ENCODE data around the gene TAS2R9.

Gene TAS2R9, protein sequence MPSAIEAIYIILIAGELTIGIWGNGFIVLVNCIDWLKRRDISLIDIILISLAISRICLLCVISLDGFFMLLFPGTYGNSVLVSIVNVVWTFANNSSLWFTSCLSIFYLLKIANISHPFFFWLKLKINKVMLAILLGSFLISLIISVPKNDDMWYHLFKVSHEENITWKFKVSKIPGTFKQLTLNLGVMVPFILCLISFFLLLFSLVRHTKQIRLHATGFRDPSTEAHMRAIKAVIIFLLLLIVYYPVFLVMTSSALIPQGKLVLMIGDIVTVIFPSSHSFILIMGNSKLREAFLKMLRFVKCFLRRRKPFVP

DNA sequence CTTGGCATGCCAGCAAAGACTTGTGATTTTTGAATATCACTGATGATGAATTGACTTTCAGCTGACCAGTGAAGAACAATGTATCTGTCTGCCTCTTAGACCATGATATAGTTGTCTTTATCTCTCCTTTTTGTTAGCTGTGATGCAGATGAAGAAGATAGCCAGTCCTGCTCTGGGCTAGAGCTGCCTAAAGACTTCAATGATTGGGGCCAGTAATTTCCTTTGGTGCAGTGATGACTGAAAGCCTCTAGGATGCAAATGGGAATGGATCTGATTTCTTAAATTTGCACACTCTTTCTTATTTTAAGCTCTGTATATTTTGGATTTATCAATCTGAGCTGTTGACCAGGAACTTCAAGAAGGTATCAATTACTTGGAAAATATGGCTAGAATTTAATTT, at the start of gene TAS2R9:
Gene TAS2R9 (minus strand): TSS at position 101 of the 400 bp plus-strand sequence. CDS start 93 bp downstream, at position 8.
- Mint-ChIP-seq H3K36me3 (no peaks in the 10 kb centered on the region), H3K4me3 (no peak within 1 kb of the TSS), H3K9me3 (no peaks in the 10 kb centered on the region), H3K27me3 (peaks cover 3% of the 10 kb centered on the region), H3K27ac (no peak within 1 kb of the TSS), H3K4me1 (no peaks in the 10 kb centered on the region)
- no peak for ATAC-seq (ENCODE audit: low read depth)
- no peak for DNase-seq (ENCODE audit: low spot score in 2 of 2)

DNA sequence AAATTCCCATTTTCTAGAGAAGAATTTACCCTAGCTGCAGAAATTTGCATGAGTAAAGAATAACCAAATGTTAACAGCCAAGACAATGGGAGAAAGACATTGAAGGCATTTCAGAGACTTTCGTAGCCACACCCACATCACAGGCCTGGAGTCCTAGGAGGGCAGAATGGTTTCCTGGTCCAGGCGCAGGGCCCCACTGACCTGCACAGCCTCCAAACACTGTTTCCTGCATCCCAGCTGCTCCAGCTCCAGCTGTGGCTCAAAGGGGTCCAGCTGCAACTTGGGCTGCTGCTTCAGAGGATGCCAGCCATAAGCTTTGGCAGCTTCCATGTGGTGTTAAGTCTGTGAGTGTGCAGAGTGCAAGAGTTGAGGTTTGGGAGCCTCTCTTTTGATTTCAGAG, 45.8 kb upstream of the TAS2R9 start:
- ATAC-seq (ENCODE audit: low read depth) (no peak), DNase-seq (ENCODE audit: low spot score in 2 of 2) (no peak)
- Mint-ChIP-seq H3K4me3 (no peak overlapping the region), H3K27me3 (no peaks in the 10 kb centered on the region), H3K36me3 (peaks cover 57% of the 10 kb centered on the region), H3K4me1 (no peaks in the 10 kb centered on the region), H3K9me3 (peaks cover 24% of the 10 kb centered on the region), H3K27ac (no peak overlapping the region)

DNA sequence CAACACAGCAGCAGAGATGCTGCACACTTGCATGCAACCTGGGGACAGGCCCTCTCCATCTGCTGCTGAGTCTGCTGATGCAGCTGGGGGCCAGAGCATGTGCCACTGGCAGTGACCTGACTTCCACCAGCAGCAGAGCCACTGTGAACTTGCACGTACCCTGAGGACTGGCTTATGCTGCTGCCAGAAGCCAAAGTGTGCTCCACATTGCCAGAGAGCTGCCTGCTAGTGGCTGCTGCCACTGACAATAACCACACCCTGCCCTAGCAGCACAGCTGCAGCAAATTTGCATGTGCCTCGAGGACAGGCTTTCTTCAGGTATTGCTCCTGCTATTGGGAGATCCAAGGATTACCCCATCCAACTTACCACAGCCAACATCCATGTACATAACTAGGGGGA, 43.8 kb upstream of the TAS2R9 start:
- ATAC-seq (ENCODE audit: low read depth) (no peak), DNase-seq (ENCODE audit: low spot score in 2 of 2) (no peak)
- Mint-ChIP-seq H3K36me3 (peaks cover 48% of the 10 kb centered on the region), H3K27ac (no peak overlapping the region), H3K9me3 (peaks cover 19% of the 10 kb centered on the region), H3K4me1 (no peaks in the 10 kb centered on the region), H3K4me3 (no peak overlapping the region), H3K27me3 (no peaks in the 10 kb centered on the region)

DNA sequence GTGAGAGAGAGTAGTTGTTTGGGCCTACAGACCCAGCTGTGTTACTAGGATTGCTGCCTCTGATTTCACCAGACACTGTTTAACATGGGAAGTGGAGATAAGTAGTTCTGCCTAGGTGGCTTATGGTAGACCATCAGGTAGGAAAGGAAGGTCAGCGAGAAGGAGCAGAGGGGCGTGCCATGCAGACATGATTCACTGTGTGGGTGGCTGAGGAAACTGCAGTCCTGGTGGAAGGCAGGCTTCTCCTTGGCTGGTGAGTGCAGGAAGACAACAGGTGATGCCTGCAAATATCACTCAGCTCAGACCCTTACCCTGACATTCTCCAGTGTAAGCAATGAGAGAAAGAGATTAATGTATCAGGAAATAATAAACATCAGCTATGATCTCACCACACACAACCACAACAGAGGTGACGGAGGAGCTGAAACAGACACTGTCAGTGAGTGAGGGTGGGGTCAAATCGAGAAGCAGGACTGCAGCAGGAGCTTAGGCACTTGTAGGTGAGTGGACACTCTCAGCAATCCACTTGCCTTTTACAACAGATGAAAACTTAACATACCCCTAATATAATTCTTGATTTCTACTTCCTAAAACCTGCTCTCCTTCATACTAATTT, 41.4 kb upstream of the TAS2R9 start:
- DNase-seq (ENCODE audit: low spot score in 2 of 2) (no peak), ATAC-seq (ENCODE audit: low read depth) (no peak)
- Mint-ChIP-seq H3K27ac (no peak overlapping the region), H3K36me3 (peaks cover 46% of the 10 kb centered on the region), H3K4me3 (no peak overlapping the region), H3K27me3 (no peaks in the 10 kb centered on the region), H3K9me3 (peaks cover 5% of the 10 kb centered on the region), H3K4me1 (no peaks in the 10 kb centered on the region)

DNA sequence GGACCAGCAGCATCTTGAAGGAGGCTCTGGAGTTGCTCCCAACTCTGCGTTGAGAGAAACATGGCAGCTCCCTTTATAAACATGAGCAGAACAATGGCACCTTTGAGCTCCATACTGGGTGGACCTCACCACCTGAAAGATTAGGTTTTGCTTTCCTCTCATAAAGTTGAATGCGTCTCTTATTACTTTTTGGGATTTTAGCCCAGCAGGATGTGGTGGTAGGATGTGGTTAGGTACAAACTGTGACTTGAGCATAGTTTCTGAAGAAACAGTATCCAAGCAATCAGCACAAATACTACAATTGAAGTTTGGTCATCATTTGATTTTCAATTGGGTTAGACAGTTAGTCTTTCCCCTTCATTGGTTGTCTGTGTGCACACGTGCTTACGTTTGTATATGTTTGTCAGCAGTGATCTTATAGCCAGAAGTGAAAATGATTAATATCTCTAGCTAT, 39.5 kb upstream of the TAS2R9 start, which contains the start of gene PRR4:
Gene PRR4 (minus strand): TSS at position 51 of the 454 bp plus-strand sequence. CDS start 38 bp downstream, at position 13.
- no peaks in the 10 kb centered on the region for H3K27me3 Mint-ChIP-seq
- H3K4me3 Mint-ChIP-seq, result no peak within 1 kb of the TSS
- H3K27ac Mint-ChIP-seq, result no peak within 1 kb of the TSS
- no peaks in the 10 kb centered on the region for H3K4me1 Mint-ChIP-seq
- DNase-seq (ENCODE audit: low spot score in 2 of 2), result no peak
- no peaks in the 10 kb centered on the region for H3K9me3 Mint-ChIP-seq
- peaks cover 43% of the 10 kb centered on the region for H3K36me3 Mint-ChIP-seq
- ATAC-seq (ENCODE audit: low read depth), result no peak

DNA sequence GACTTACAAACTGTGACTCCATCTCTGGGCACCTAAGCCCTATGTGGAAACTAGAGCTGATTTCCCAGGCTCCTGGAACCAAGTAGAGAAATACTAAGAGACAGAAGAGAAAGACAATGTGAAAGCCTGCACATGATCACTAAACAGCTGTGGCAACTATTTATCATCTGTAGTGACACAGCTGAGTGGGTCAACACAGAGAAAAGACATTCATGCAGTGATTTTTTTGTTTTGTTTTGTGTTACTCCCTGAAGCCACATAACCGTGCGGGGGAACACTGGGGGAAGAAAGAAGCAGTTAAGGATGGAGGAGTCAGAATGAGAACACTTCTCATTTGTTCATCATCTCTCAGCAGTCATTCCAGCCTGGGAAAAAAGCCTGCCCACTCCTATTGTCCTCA, 37.8 kb upstream of the TAS2R9 start:
- Mint-ChIP-seq H3K4me3 (no peak overlapping the region), H3K4me1 (no peaks in the 10 kb centered on the region), H3K27ac (no peak overlapping the region), H3K27me3 (no peaks in the 10 kb centered on the region), H3K9me3 (no peaks in the 10 kb centered on the region), H3K36me3 (peaks cover 43% of the 10 kb centered on the region)
- no peak for DNase-seq (ENCODE audit: low spot score in 2 of 2)
- ATAC-seq (ENCODE audit: low read depth), result no peak

DNA sequence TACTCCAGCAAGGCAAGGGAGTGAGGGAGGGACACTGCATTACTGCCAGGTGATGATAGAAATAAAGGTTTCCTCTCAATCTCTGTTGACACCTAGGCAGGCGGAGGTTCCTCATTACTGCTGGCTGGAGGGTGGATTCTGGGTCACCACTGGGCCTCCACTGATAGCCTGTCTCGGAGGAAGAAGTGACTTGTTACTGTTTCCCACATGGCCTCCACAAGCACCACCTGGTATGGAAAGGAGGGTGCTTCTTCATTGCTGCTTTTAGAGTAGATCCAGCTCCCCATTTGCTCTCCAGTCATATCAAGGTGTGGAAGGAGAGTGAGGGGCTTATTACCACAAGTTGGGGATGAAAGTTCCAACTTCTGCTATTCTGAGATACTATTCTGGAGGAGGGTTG, 32.9 kb upstream of the TAS2R9 start:
- ATAC-seq (ENCODE audit: low read depth), result no peak

DNA sequence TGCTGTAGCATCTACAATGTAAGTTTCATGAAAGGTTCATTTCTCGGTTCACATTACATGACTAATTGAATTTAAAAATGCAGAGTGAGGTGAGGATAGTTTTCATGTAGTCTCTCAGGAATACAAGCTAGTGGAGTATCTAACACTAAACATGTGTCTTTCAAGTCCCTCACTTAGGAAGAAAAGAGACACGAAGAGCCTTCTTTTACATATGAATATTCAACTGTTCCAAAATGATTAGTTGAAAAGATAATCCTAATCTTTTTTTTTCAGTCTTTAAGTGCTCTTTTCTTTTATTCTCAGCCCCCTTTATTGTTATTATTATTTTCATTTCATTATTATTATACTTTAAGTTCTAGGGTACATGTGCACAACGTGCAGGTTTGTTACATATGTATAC, 28.5 kb upstream of the TAS2R9 start:
- H3K36me3 Mint-ChIP-seq, result peaks cover 4% of the 10 kb centered on the region
- no peaks in the 10 kb centered on the region for H3K9me3 Mint-ChIP-seq
- DNase-seq (ENCODE audit: low spot score in 2 of 2) (no peak), ATAC-seq (ENCODE audit: low read depth) (no peak)
- H3K4me3 Mint-ChIP-seq, result no peak overlapping the region
- H3K27me3 Mint-ChIP-seq, result no peaks in the 10 kb centered on the region
- H3K4me1 Mint-ChIP-seq, result no peaks in the 10 kb centered on the region
- H3K27ac Mint-ChIP-seq, result no peak overlapping the region

More for the DNA sequence above, 32.9 kb upstream of the TAS2R9 start:
- Mint-ChIP-seq H3K36me3 (peaks cover 20% of the 10 kb centered on the region), H3K4me1 (no peaks in the 10 kb centered on the region), H3K27ac (no peak overlapping the region), H3K27me3 (no peaks in the 10 kb centered on the region), H3K4me3 (no peak overlapping the region), H3K9me3 (no peaks in the 10 kb centered on the region)
- DNase-seq (ENCODE audit: low spot score in 2 of 2), result no peak

DNA sequence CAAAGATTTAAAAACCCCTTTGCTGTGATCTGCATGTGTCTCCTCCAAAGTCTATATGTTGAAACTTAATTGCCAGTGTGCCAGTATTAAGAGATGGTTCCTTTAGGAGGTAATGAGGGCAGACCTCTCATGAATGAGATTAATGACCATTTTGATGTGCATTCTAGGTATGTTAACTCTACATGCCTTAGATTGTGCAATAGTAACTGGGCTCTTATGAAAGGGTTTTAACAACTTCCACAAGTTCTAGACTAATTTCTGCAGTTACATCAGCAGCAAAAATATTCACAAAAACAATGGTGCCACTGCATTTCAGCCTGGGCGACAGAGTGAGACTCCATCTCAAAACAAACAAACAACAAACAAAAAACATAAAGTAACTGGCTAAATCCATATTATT, 20.0 kb upstream of the TAS2R9 start:
- ATAC-seq (ENCODE audit: low read depth) (no peak), DNase-seq (ENCODE audit: low spot score in 2 of 2) (no peak)
- no peak overlapping the region for H3K27ac Mint-ChIP-seq
- no peaks in the 10 kb centered on the region for H3K36me3 Mint-ChIP-seq
- H3K9me3 Mint-ChIP-seq, result no peaks in the 10 kb centered on the region
- no peaks in the 10 kb centered on the region for H3K4me1 Mint-ChIP-seq
- no peaks in the 10 kb centered on the region for H3K27me3 Mint-ChIP-seq
- H3K4me3 Mint-ChIP-seq, result no peak overlapping the region

DNA sequence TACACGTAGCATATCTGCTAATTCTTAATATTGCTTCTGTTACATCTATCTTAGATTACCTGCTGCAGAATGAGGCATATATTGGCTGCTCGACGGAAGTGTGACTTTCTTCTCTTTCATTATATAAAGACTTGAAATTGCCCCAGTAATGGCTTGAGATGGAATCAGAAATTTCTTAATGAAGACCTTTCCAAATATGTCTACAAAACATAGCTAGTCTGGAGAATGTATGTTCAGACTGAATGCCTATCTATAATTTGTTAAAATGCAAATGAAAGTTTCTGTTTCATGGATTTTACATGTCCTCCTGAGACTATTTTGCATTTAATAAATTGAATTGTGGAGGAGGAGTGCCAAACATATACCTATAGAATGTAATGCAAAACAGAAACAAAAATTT, 16.3 kb upstream of the TAS2R9 start, which contains the start of gene TAS2R10:
Gene TAS2R10 (minus strand): TSS at position 101 of the 400 bp plus-strand sequence. CDS start 89 bp downstream, at position 12.
- H3K36me3 Mint-ChIP-seq, result no peaks in the 10 kb centered on the region
- no peaks in the 10 kb centered on the region for H3K4me1 Mint-ChIP-seq
- H3K4me3 Mint-ChIP-seq, result no peak within 1 kb of the TSS
- H3K27ac Mint-ChIP-seq, result no peak within 1 kb of the TSS
- no peaks in the 10 kb centered on the region for H3K9me3 Mint-ChIP-seq
- ATAC-seq (ENCODE audit: low read depth) (no peak), DNase-seq (ENCODE audit: low spot score in 2 of 2) (no peak)
- no peaks in the 10 kb centered on the region for H3K27me3 Mint-ChIP-seq

DNA sequence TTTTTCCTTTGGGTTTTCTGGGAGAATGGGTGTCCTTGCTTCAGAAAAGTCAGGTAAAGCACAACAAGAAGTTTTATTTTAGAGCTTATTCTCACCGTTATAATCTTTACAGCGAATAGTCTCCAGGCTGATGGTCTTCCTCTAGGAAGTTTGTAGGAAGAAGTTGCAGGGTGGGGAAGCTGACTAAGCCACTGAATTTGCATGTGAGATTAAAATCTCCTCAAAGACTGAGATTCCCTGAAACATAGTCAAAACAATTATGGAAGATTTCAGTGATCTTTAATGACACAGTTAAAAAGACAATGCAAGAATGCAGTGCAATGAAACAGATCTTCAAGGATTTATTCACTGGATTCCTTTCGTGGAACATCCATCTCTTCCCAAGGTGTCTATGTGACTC, 15.0 kb upstream of the TAS2R9 start:
- Mint-ChIP-seq H3K4me1 (no peaks in the 10 kb centered on the region), H3K9me3 (no peaks in the 10 kb centered on the region), H3K27me3 (no peaks in the 10 kb centered on the region), H3K27ac (no peak overlapping the region), H3K4me3 (no peak overlapping the region), H3K36me3 (no peaks in the 10 kb centered on the region)
- DNase-seq (ENCODE audit: low spot score in 2 of 2), result no peak
- no peak for ATAC-seq (ENCODE audit: low read depth)

DNA sequence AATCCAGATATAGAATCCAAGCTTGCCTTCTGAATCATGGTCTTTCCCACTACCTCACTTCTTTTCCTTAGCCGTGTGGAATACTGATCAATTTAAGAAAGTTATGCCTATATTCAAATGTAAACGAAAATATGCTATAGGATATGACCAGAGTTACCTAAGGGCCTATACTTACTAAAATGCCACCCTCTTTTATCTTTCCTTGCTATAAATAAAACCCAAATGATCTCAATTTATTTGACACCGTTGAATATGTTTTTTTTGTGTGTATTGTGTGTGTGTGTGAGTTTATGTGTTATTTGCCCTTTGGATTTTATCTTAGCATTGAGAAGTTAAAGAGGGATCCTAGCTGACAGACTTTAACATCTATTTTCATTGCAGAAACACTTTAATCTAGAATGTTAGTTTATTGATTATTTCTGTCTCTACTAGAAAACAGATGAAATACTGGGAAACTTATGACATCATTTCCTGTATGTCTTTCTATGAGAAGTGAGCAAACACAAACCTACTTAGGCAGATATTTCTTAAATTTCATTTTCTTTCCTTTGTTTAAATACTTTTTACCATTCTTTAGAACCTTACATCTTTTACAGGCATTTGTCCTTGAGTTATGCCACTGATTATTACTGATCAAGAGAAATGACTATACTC, 2.0 kb upstream of the TAS2R9 start:
- peaks cover 3% of the 10 kb centered on the region for H3K27me3 Mint-ChIP-seq

DNA sequence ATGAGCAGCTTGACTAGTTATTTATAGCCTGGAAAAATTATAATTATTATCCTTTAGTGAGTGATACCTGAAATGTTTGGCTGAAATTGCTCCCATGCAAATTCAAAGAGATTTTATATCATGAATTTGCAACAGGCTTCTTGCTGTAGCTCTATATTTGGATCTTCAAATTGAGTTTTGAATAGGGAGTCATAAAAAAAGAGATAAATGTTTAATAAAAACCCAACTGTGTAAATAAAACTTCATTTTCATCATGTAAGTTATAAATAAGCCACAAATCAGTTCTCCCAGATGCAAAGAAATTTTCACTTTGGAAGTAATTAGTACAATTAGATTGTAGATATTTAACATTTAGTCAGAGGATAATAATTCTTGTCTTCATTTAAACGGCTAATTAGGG, 2.8 kb downstream of the TAS2R9 start, which contains the start of gene TAS2R8:
Gene TAS2R8 (minus strand): TSS at position 101 of the 400 bp plus-strand sequence. CDS start 306 bp downstream, outside the sequence.
- ATAC-seq (ENCODE audit: low read depth), result no peak
- H3K27ac Mint-ChIP-seq, result no peak within 1 kb of the TSS
- H3K9me3 Mint-ChIP-seq, result no peaks in the 10 kb centered on the region
- no peaks in the 10 kb centered on the region for H3K4me1 Mint-ChIP-seq
- no peaks in the 10 kb centered on the region for H3K36me3 Mint-ChIP-seq
- peaks cover 3% of the 10 kb centered on the region for H3K27me3 Mint-ChIP-seq
- H3K4me3 Mint-ChIP-seq, result no peak within 1 kb of the TSS
- DNase-seq (ENCODE audit: low spot score in 2 of 2), result no peak

More for the DNA sequence above, 2.0 kb upstream of the TAS2R9 start:
- ATAC-seq (ENCODE audit: low read depth) (no peak), DNase-seq (ENCODE audit: low spot score in 2 of 2) (no peak)
- no peak overlapping the region for H3K4me3 Mint-ChIP-seq
- H3K36me3 Mint-ChIP-seq, result no peaks in the 10 kb centered on the region
- H3K4me1 Mint-ChIP-seq, result no peaks in the 10 kb centered on the region
- no peaks in the 10 kb centered on the region for H3K9me3 Mint-ChIP-seq
- H3K27ac Mint-ChIP-seq, result no peak overlapping the region

DNA sequence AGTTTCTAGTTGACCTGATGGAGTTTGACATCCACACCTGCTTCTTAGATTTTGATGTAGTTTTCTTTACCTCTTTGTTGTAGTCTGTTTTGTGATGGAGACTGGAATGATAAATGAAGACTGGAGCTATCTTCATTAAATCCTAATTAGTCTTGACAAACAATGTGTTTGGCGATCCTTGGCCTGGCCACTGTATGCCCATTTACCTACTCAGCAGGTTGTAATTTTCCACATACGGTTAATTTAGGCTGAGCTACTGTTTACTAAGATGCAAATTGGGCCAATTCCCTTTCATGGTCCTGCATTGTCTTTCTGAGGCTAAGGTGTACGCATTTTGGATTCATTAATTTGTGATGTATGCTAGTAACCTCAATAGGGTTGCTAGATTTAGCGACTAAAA, 7.4 kb downstream of the TAS2R9 start, which contains the start of gene TAS2R7:
Gene TAS2R7 (minus strand): TSS at position 41 of the 400 bp plus-strand sequence. CDS start 57 bp downstream, outside the sequence.
- no peak within 1 kb of the TSS for H3K27ac Mint-ChIP-seq
- no peak for ATAC-seq (ENCODE audit: low read depth)
- no peak within 1 kb of the TSS for H3K4me3 Mint-ChIP-seq
- H3K27me3 Mint-ChIP-seq, result peaks cover 8% of the 10 kb centered on the region
- no peak for DNase-seq (ENCODE audit: low spot score in 2 of 2)
- no peaks in the 10 kb centered on the region for H3K9me3 Mint-ChIP-seq
- H3K36me3 Mint-ChIP-seq, result no peaks in the 10 kb centered on the region
- H3K4me1 Mint-ChIP-seq, result no peaks in the 10 kb centered on the region

All from memory B cell (primary cell).